Esophagus (tissue), 2 donors: ENCODE measurements around the gene GNPDA1. TPM values are rescaled to one million over a fixed set of nuclear protein-coding genes. Genes with fewer than 3 reads are reported as not detected.

Experiments
- H3K27ac ChIP-seq, 2 donors: one replicate each; pipeline ENCODE4 v1.5.1; 2013; ENCODE audit warnings: low read depth in 2 of 2, mild to moderate bottlenecking in 2 of 2, inconsistent platforms in 1 of 2, low read length in 1 of 2, moderate library complexity in 1 of 2
- H3K27me3 ChIP-seq, 2 donors: one replicate each; pipeline ENCODE4 v1.6.1; 2013; ENCODE audit warnings: low read length in 2 of 2, control low read depth in 1 of 2, mild to moderate bottlenecking in 1 of 2; ENCODE audit not compliant: insufficient read depth in 2 of 2, control insufficient read depth in 1 of 2
- H3K36me3 ChIP-seq, 2 donors: one replicate each; pipeline ENCODE4 v1.6.1; 2013; ENCODE audit warnings: low read length in 1 of 2; ENCODE audit not compliant: control insufficient read depth in 2 of 2, insufficient read depth in 2 of 2
- H3K4me1 ChIP-seq, 2 donors: one replicate each; pipeline ENCODE4 v1.6.1; 2013; ENCODE audit warnings: low read length in 1 of 2; ENCODE audit not compliant: control insufficient read depth in 2 of 2, insufficient read depth in 2 of 2
- H3K4me3 ChIP-seq, 2 donors: one replicate each; pipeline ENCODE4 v1.5.1; 2013; ENCODE audit warnings: low read length in 2 of 2, mild to moderate bottlenecking in 2 of 2, low read depth in 1 of 2, moderate library complexity in 1 of 2
- H3K9me3 ChIP-seq, 2 donors: one replicate each; pipeline ENCODE4 v1.6.1; 2013; ENCODE audit warnings: mild to moderate bottlenecking in 2 of 2, low read depth in 1 of 2, low read length in 1 of 2, moderate library complexity in 1 of 2; ENCODE audit not compliant: control insufficient read depth in 2 of 2, insufficient read depth in 1 of 2
- WGBS, 2 donors: extraction: QIAGEN DNeasy Blood & Tissue Kit; methylation state at CpG; one replicate each; pipeline ENCODE4 v1.1.7; 2013; 5-methylcytosine and 5-hydroxymethylcytosine counted together
- polyA plus RNA-seq, 2 donors: library from polyadenylated mRNA; stranded (reverse); fragments of 200-250 nt; gene quantifications; one replicate each; pipeline ENCODE4 v1.2.3, GENCODE V29; 2013
- donor health status: healthy with polysubstance abuse.
- donor health status: Bipolar disorder and iron deficiency.

GNPDA1 gene
- polyA plus RNA-seq, 2 donors, result 6.2 to 8.5 TPM

GRCh38 chr5:142012186-142012785 lies 541 bp downstream of the GNPDA1 start:
- 11 to 13% methylated on average over 18 of the region's 18 CpGs for WGBS, 2 donors
- Histone ChIP-seq H3K27ac (peak overlapping the region; percentile 64 to 72), H3K9me3 (no peaks in the 10 kb centered on the region), H3K4me1 (peaks cover 0 to 6% of the 10 kb centered on the region in 2 donors), H3K36me3 (peaks cover 3 to 6% of the 10 kb centered on the region in 2 donors), H3K27me3 (no peaks in the 10 kb centered on the region), H3K4me3 (peak overlapping the region; percentile 56 to 61)

GRCh38 chr5:142011572-142012185 lies 1.1 kb downstream of the GNPDA1 start:
- 86 to 92% methylated on average over 9 of the region's 9 CpGs for WGBS, 2 donors
- no peaks in the 10 kb centered on the region for H3K9me3 ChIP-seq
- H3K4me3 ChIP-seq, result no peak overlapping the region
- no peaks in the 10 kb centered on the region for H3K27me3 ChIP-seq
- no peak overlapping the region for H3K27ac ChIP-seq
- H3K36me3 ChIP-seq, result peaks cover 3 to 6% of the 10 kb centered on the region in 2 donors
- peaks cover 0 to 6% of the 10 kb centered on the region in 2 donors for H3K4me1 ChIP-seq

- Histone ChIP-seq H3K27me3 (no peaks in the 10 kb centered on the region), H3K36me3 (peaks cover 3 to 11% of the 10 kb centered on the region in 2 donors), H3K9me3 (no peaks in the 10 kb centered on the region), H3K4me3 (no peak overlapping the region), H3K27ac (no peak overlapping the region), H3K4me1 (peaks cover 0 to 6% of the 10 kb centered on the region in 2 donors)
- 90% methylated on average over 4 of the region's 4 CpGs for WGBS, 2 donors
Observed at GRCh38 chr5:142009886-142010285, 2.9 kb downstream of the GNPDA1 start.

DNA sequence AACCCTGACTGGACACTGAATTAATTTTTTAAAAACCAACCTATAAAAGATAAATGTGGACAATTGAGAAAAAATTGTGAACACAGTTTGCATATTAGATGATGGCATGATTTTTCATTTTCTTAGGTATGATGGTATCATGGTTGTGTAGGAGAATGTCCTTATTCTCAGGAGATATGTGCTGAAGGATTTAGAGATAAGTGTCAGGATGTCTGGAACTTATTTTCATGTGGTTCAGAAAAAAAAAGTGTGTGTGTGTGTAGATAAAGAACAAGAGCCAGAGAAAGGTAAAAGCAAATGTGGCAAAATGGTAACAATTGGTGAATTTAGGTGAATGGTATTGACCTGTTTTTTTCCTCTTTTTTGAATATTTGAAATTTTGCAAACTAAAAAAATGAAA lies 4.0 kb downstream of the GNPDA1 start:
- no peaks in the 10 kb centered on the region for H3K27me3 ChIP-seq
- H3K9me3 ChIP-seq, result no peaks in the 10 kb centered on the region
- H3K4me3 ChIP-seq, result no peak overlapping the region
- H3K4me1 ChIP-seq, result peaks cover 0 to 3% of the 10 kb centered on the region in 2 donors
- peaks cover 3 to 13% of the 10 kb centered on the region in 2 donors for H3K36me3 ChIP-seq
- no peak overlapping the region for H3K27ac ChIP-seq

- H3K4me3 ChIP-seq, result no peak overlapping the region
- peaks cover 3 to 18% of the 10 kb centered on the region in 2 donors for H3K36me3 ChIP-seq
- H3K27me3 ChIP-seq, result no peaks in the 10 kb centered on the region
- no peak overlapping the region for H3K27ac ChIP-seq
- no peaks in the 10 kb centered on the region for H3K9me3 ChIP-seq
- whole genome bisulfite sequencing, 2 donors, result 86 to 87% methylated on average over 1 of the region's 1 CpG
- H3K4me1 ChIP-seq, result peaks cover 0 to 3% of the 10 kb centered on the region in 2 donors
Observed at GRCh38 chr5:142007237-142007544, 5.6 kb downstream of the GNPDA1 start.

GRCh38 chr5:142006363-142007236 lies 6.2 kb downstream of the GNPDA1 start:
- no peaks in the 10 kb centered on the region for H3K27me3 ChIP-seq
- H3K4me3 ChIP-seq, result no peak overlapping the region
- H3K4me1 ChIP-seq, result peaks cover 0 to 1% of the 10 kb centered on the region in 2 donors
- H3K9me3 ChIP-seq, result no peaks in the 10 kb centered on the region
- H3K27ac ChIP-seq, result no peak overlapping the region
- peaks cover 3 to 18% of the 10 kb centered on the region in 2 donors for H3K36me3 ChIP-seq
- 75 to 77% methylated on average over 3 of the region's 3 CpGs for WGBS, 2 donors

GRCh38 chr5:142003266-142003800 lies 9.5 kb downstream of the GNPDA1 start:
- Histone ChIP-seq H3K4me3 (no peak overlapping the region), H3K4me1 (no peaks in the 10 kb centered on the region), H3K27me3 (no peaks in the 10 kb centered on the region), H3K36me3 (peaks cover 8 to 20% of the 10 kb centered on the region in 2 donors), H3K27ac (no peak overlapping the region), H3K9me3 (no peaks in the 10 kb centered on the region)
- 52 to 53% methylated on average over 2 of the region's 2 CpGs for WGBS, 2 donors

DNA sequence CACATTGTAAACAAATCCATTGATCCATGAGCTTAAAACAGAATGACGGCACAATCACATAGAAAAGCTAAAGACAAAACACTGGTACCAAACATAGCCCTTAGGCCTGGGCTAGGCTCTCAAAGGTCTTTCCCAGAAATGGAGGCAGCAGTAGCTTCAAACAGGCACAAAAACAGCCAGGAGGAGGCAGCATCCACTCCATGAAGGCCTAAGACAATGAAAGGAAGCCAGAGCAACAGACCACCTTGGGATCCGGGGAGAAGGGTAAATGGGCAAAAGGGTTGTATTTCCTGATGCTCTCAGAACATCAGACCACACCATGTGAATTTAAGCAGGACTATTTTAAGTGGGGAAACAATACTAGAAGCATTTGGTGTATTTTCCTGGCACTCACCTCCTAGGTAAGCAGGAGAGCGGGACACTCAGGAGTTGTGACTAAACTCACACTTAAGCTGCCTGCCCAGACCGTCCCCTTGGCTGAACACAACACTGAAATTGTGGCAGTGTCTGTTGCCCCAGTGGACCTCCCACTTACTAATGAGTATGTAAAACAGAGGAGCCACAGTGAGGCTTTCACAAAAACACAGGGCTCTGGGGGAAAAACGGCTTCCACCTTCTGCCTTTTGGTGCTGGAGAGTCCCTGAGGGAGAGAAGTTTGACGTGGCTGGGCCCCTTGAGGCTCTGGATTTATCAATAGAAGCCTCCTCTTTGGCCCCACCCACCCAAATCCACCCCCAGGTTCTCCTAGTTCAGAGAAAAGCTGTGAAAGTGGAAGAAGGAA lies 11.9 kb downstream of the GNPDA1 start:
- H3K9me3 ChIP-seq, result no peaks in the 10 kb centered on the region
- H3K4me1 ChIP-seq, result no peaks in the 10 kb centered on the region
- H3K27me3 ChIP-seq, result no peaks in the 10 kb centered on the region
- H3K27ac ChIP-seq, result no peak overlapping the region
- peaks cover 5 to 15% of the 10 kb centered on the region in 2 donors for H3K36me3 ChIP-seq
- no peak overlapping the region for H3K4me3 ChIP-seq
- WGBS, 2 donors, result 72 to 73% methylated on average over 6 of the region's 6 CpGs

- Histone ChIP-seq H3K36me3 (peaks cover 5 to 13% of the 10 kb centered on the region in 2 donors), H3K27ac (no peak overlapping the region), H3K9me3 (no peaks in the 10 kb centered on the region), H3K4me1 (no peaks in the 10 kb centered on the region), H3K4me3 (no peak overlapping the region), H3K27me3 (no peaks in the 10 kb centered on the region)
- 41 to 44% methylated on average over 1 of the region's 1 CpG for WGBS, 2 donors
Observed at GRCh38 chr5:142000173-142000572, 12.7 kb downstream of the GNPDA1 start.
